GM12891 (cell line): Measurements from ENCODE around the gene PTPN5.

Experiments
- PAX5 ChIP-seq: IDR thresholded peaks from 2 replicates; pipeline ENCODE4 v1.6.1; 2011; ENCODE audit warnings: low read length, moderate library complexity, mild to moderate bottlenecking; ENCODE audit not compliant: insufficient read depth, severe bottlenecking
- POLR2AphosphoS5 ChIP-seq: IDR thresholded peaks from 2 replicates; pipeline ENCODE4 v1.6.1; 2011; ENCODE audit warnings: low read depth, low read length, control low read depth
- TAF1 ChIP-seq: IDR thresholded peaks from 2 replicates; pipeline ENCODE4 v1.6.1; 2011; ENCODE audit warnings: low read depth, low read length, control low read depth

GRCh38 chr11:18710545-18710944 lies 81.1 kb downstream of the PTPN5 start:
- TF ChIP-seq TAF1 (no peak), POLR2AphosphoS5 (no peak), PAX5 (no peak)
